HepG2 (cell line): ENCODE data around the gene MFGE8. TPM values are rescaled to one million over a fixed set of nuclear protein-coding genes. Genes with fewer than 3 reads are reported as not detected.
"Not testable (repeated sequence)": the region's sequence is repeated elsewhere in the genome, so short reads cannot be mapped to it uniquely, and the experiment has no call there.

Experiments
- ATAC-seq: fragments of 200-7000 bp; cut with Tn5 transposase; 3 replicates; pipeline ENCODE4 v1.9.1; 2020; ENCODE audit warnings: mild to moderate bottlenecking, moderate library complexity
- BruUV-seq: library from RNA; stranded (reverse); fragments of 400-500 nt; replicated peaks from 2 replicates; lab custom pipeline; 2021; lab: Mats Ljungman, UMichigan
- CTCF ChIA-PET: fragments of 300-600 bp; formaldehyde crosslinking; extraction: SDS; loops from one replicate; lab custom pipeline; 2021; ENCODE audit warnings: low total read pairs, inconsistent platforms, low intra/inter-chr PET ratio; lab: Yijun Ruan, JAX
- POLR2A ChIA-PET: fragments of 350-600 bp; sonication (Branson Sonifier 250); formaldehyde crosslinking; loops from one replicate; lab custom pipeline; 2020; ENCODE audit warnings: antibody characterized with exemption, inconsistent platforms; lab: Yijun Ruan, JAX
- DNase-seq: peaks from one replicate; pipeline ENCODE4 v3.0.0-alpha.2; 2015; ENCODE audit warnings: low spot score
- FAIRE-seq: peaks from 3 replicates; lab custom pipeline; 2011; peaks lifted over from hg19 to GRCh38; lab: Jason Lieb, UNC
- H2AFZ ChIP-seq: one replicate; pipeline ENCODE4 v1.6.1; 2011; ENCODE audit warnings: low read length, inconsistent platforms
- H3K27ac ChIP-seq: fragments of 300-600 bp; 3 replicates; pipeline ENCODE4 v1.8.0; 2011; ENCODE audit warnings: mixed run types, mild to moderate bottlenecking, mixed read lengths, low read length, inconsistent platforms; ENCODE audit not compliant: insufficient read depth; ENCODE audit errors: extremely low read length
- H3K27me3 ChIP-seq, 2 experiments: fragments of 200-600 bp in 1 of 2; 2 replicates in 1 of 2; 3 replicates in 1 of 2; pipeline versions ENCODE4 v1.6.0 to v1.8.0; 2011; ENCODE audit warnings: low read length in 2 of 2, mild to moderate bottlenecking in 2 of 2, moderate library complexity in 2 of 2, inconsistent platforms in 1 of 2; ENCODE audit not compliant: insufficient read depth in 2 of 2, control insufficient read depth in 1 of 2
- H3K36me3 ChIP-seq, 2 experiments: fragments of 200-600 bp in 1 of 2; replicated peaks in 1 of 2; 2 replicates in 1 of 2; 3 replicates in 1 of 2; pipeline versions ENCODE4 v1.5.1 to v1.8.0; 2011; ENCODE audit warnings: low read length in 2 of 2, inconsistent platforms in 1 of 2; ENCODE audit not compliant: insufficient read depth in 2 of 2, control insufficient read depth in 1 of 2
- H3K4me1 ChIP-seq: 2 replicates; pipeline ENCODE4 v1.5.1; 2012; ENCODE audit warnings: low read length, inconsistent platforms; ENCODE audit not compliant: insufficient read depth
- H3K4me2 ChIP-seq: 2 replicates; pipeline ENCODE4 v1.6.0; 2011; ENCODE audit warnings: low read depth, low read length, inconsistent platforms
- H3K4me3 ChIP-seq, 3 experiments: fragments of 200-600 bp in 1 of 3; sonication (generic), shearing (Covaris generic) in 1 of 3; replicated peaks in 1 of 3; 2 replicates each; pipeline ENCODE4 v1.5.1; 2011 to 2016; ENCODE audit warnings: low read length in 3 of 3, inconsistent platforms in 2 of 3, low read depth in 2 of 3, mild to moderate bottlenecking in 2 of 3, control low read depth in 1 of 3, mixed read lengths in 1 of 3; ENCODE audit not compliant: insufficient read depth in 1 of 3
- H3K79me2 ChIP-seq: one replicate; pipeline ENCODE4 v1.6.1; 2011; ENCODE audit warnings: low read length, inconsistent platforms; ENCODE audit not compliant: insufficient read depth
- H3K9ac ChIP-seq: 2 replicates; pipeline ENCODE4 v1.6.0; 2011; ENCODE audit warnings: mild to moderate bottlenecking, low read depth, low read length, inconsistent platforms; ENCODE audit not compliant: insufficient read depth
- H3K9me3 ChIP-seq: 2 replicates; pipeline ENCODE4 v1.5.1; 2012; ENCODE audit warnings: mild to moderate bottlenecking, low read length
- H4K20me1 ChIP-seq: 2 replicates; pipeline ENCODE4 v1.6.0; 2011; ENCODE audit warnings: inconsistent platforms, mild to moderate bottlenecking, low read length, moderate library complexity; ENCODE audit not compliant: insufficient read depth
- AGO2 ChIP-seq: fragments of 200-400 bp; formaldehyde crosslinking; optimal IDR thresholded peaks from 2 replicates; pipeline ENCODE3; 2017; ENCODE audit warnings: mild to moderate bottlenecking, low read depth, low read length, moderate library complexity
- NR1H2 ChIP-seq: sonication (generic); formaldehyde crosslinking; IDR thresholded peaks from 2 replicates; pipeline ENCODE4 v1.8.1; 2022; ENCODE audit warnings: low read depth, missing genetic modification reagents, borderline replicate concordance
- SP5 ChIP-seq: IDR thresholded peaks from 2 replicates; pipeline ENCODE4 v1.6.1; 2016; ENCODE audit warnings: low read depth, borderline replicate concordance
- WIZ ChIP-seq: sonication (generic); formaldehyde crosslinking; IDR thresholded peaks from 2 replicates; pipeline ENCODE4 v1.5.1; 2020; ENCODE audit warnings: mild to moderate bottlenecking, missing genetic modification reagents
- ZNF839 ChIP-seq: sonication (generic); formaldehyde crosslinking; IDR thresholded peaks from 2 replicates; pipeline ENCODE4 v1.4.0; 2020; ENCODE audit warnings: missing genetic modification reagents, mild to moderate bottlenecking, borderline replicate concordance
- WGBS: methylation state at CpG from one replicate; pipeline ENCODE4 v1.1.6; 2017; ENCODE audit warnings: low lambda C conversion rate; 5-methylcytosine and 5-hydroxymethylcytosine counted together
- in situ Hi-C: cut with HindIII; loops from 2 replicates; pipeline ENCODE4 v1.10.0; 2017; ENCODE audit warnings: low pct_unique_long_range_greater_than_20kb; ENCODE audit not compliant: extremely low pct_ligation_motif_present
- intact Hi-C: fragments of 100-400 bp; cut with micrococcal nuclease; formaldehyde crosslinking; loops from one replicate; pipeline ENCODE4 v1.10.0; 2022; ENCODE audit not compliant: unreplicated experiment
- polyA plus RNA-seq, 8 experiments: library from polyadenylated mRNA; depleted of rRNA in 3 of 8; stranded (reverse) in 7 of 8; unstranded in 1 of 8; fragments of >200 nt; fragmentation: Illumina TruSeq in 4 of 8; extraction: Trizol in 4 of 8; gene quantifications; 2 replicates each; pipeline versions ENCODE4 v1.2.1 to v1.2.3, GENCODE V29; 2011 to 2016; ENCODE audit warnings: low read depth in 4 of 8, missing spikeins in 1 of 8, mixed read lengths in 1 of 8; ENCODE audit not compliant: insufficient read depth in 1 of 8
- total RNA-seq, 5 experiments: library from RNA; depleted of rRNA; stranded (reverse); fragments of >200 nt; fragmentation: Illumina TruSeq; extraction: Trizol; gene quantifications; 2 replicates each; pipeline ENCODE4 v1.2.3, GENCODE V29; 2016; ENCODE audit warnings: low read depth in 1 of 5

The MFGE8 gene
- total and polyA plus RNA-seq, 2 of the 13 experiments (the other 11 are each of a cell fraction or from before 2014, with no cell fraction given): 3.4 to 22.1 TPM

DNA sequence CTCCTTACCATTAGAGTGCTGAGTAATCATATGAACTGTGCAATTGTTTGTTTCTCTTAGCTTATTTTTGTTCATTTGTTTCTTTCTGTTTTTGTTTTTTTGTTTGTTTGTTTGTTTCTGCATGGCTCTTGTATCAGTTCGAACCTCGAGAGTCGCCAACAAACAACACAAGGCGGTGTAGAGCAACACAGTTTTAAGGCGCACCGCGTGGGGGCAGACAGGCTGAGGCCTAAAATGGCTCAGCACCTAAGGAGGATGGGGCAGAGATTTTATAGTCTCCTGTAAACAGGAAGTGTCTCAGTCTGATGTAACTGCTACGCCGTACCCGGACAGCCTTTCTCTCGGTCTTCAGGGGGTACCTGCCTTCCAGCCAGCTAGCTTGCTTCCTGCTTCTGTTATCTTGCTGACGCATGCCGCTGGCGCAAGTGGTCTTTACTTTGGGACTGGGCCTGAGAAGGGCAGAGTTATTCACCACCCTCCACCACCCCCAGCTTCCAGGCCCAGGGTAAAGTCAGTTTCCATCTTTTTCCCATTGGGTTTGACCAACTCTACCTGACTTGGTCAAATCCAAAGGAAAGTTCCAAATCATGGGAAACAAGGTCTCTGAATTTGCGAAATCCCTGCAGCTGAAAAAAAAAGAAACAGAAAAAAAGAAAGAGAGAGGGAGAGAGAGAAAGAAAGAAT, 25.8 kb upstream of the MFGE8 start:
- Histone ChIP-seq H3K27me3 (no peaks in the 10 kb centered on the region), H2AFZ (no peak overlapping the region), H3K36me3 (no peaks in the 10 kb centered on the region), H3K9me3 (no peaks in the 10 kb centered on the region), H3K79me2 (no peaks in the 10 kb centered on the region), H3K9ac (no peak overlapping the region), H3K4me1 (peaks cover 8% of the 10 kb centered on the region), H3K27ac (no peak overlapping the region), H3K4me3 (no peak overlapping the region), H3K4me2 (no peak overlapping the region), H4K20me1 (no peaks in the 10 kb centered on the region)
- intact Hi-C loops: no loop called here
- DNase-seq: no peak
- no peak for FAIRE-seq
- 75% methylated on average over 15 of the region's 15 CpGs for WGBS
- no peak for TF ChIP-seq SP5
- TF ChIP-seq NR1H2 (CRISPR knock-in tag): no peak
- no peak for TF ChIP-seq ZNF839 (CRISPR knock-in tag)
- TF ChIP-seq WIZ (CRISPR knock-in tag): no peak
- TF ChIP-seq AGO2: no peak
- BruUV-seq: no TSS peak
- CTCF ChIA-PET: no interaction called here
- no peak for ATAC-seq
- in situ Hi-C loops: no loop called here
- POLR2A ChIA-PET: no interaction called here

DNA sequence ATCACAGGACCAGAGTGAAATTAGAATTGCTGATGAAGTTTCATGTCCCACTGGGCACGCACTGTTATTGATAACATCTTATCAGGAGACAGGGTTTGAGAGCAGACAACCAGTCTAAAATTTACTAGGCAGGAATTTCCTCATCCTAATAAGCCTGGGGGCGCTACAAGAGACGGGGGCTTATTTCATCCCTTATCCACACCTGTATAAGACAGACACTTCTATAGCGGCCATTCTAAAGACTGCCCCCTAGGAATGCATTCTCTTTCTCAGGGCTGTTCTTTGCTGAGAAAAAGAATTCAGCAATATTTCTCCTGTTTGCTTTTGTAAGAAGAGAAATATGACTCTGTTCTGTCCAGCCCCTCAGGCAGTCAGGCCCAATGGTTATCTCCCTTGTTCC, 21.3 kb upstream of the MFGE8 start:
- H3K27me3 ChIP-seq, H3K9me3 ChIP-seq, H4K20me1 ChIP-seq, H3K36me3 ChIP-seq, DNase-seq, H3K4me3 ChIP-seq, H3K9ac ChIP-seq, POLR2A ChIA-PET, intact Hi-C loops, in situ Hi-C loops, FAIRE-seq, BruUV-seq, H2AFZ ChIP-seq, H3K4me2 ChIP-seq, H3K79me2 ChIP-seq, CTCF ChIA-PET, ATAC-seq, H3K27ac ChIP-seq: not testable (repeated sequence)
- H3K4me1 ChIP-seq: peaks cover 26% of the 10 kb centered on the region
- WGBS: 66% methylated on average over 3 of the region's 4 CpGs
